Natural killer cell (primary cell): Measurements from ENCODE around the gene SMG6. TPM values are rescaled to one million over a fixed set of nuclear protein-coding genes. Genes with fewer than 3 reads are reported as not detected.

ENCODE experiments used
- ATAC-seq, 3 donors: fragments of 150-1000 bp in 2 of 3; fragments of 200-7000 bp in 1 of 3; cut with Tn5 transposase; 1 replicate in 1 of 3; 2 replicates in 2 of 3; pipeline ENCODE4 v1.10.0; 2021; ENCODE audit warnings: mild to moderate bottlenecking in 2 of 3, moderate library complexity in 2 of 3
- DNase-seq, 2 donors: peaks; one replicate each; pipeline versions ENCODE4 v3.0.0 to v3.0.0-alpha.2; 2013 to 2021; ENCODE audit warnings: mixed read lengths in 1 of 2
- H3K27ac ChIP-seq: one replicate; pipeline ENCODE4 v1.5.1; 2013; ENCODE audit warnings: mild to moderate bottlenecking, low read length
- H3K27me3 ChIP-seq: one replicate; pipeline ENCODE4 v1.6.1; 2013; ENCODE audit warnings: low read length; ENCODE audit not compliant: control insufficient read depth, insufficient read depth
- H3K36me3 ChIP-seq: one replicate; pipeline ENCODE4 v1.6.1; 2013; ENCODE audit warnings: low read length; ENCODE audit not compliant: control insufficient read depth, insufficient read depth
- H3K4me1 ChIP-seq: one replicate; pipeline ENCODE4 v1.6.1; 2013; ENCODE audit warnings: low read length; ENCODE audit not compliant: control insufficient read depth, insufficient read depth
- H3K4me3 ChIP-seq: one replicate; pipeline ENCODE4 v1.5.1; 2013; ENCODE audit warnings: low read length
- H3K9me3 ChIP-seq: one replicate; pipeline ENCODE4 v1.6.1; 2013; ENCODE audit warnings: low read length; ENCODE audit not compliant: control insufficient read depth, insufficient read depth
- H3K27ac Mint-ChIP-seq, 2 donors: one replicate each; pipeline ENCODE4 v1.8.0; 2022; ENCODE audit warnings: mild to moderate bottlenecking in 2 of 2, mixed read lengths in 2 of 2, moderate library complexity in 1 of 2
- H3K27me3 Mint-ChIP-seq, 2 donors: one replicate each; pipeline ENCODE4 v1.8.0; 2022; ENCODE audit warnings: low read depth in 2 of 2, mixed read lengths in 2 of 2
- H3K36me3 Mint-ChIP-seq: one replicate; pipeline ENCODE4 v1.8.0; 2022; ENCODE audit warnings: mixed read lengths
- H3K4me1 Mint-ChIP-seq, 2 donors: one replicate each; pipeline ENCODE4 v1.8.0; 2022; ENCODE audit warnings: mixed read lengths in 2 of 2
- H3K4me3 Mint-ChIP-seq: one replicate; pipeline ENCODE4 v1.8.0; 2022; ENCODE audit warnings: mild to moderate bottlenecking, moderate library complexity, mixed read lengths
- H3K9me3 Mint-ChIP-seq, 2 donors: one replicate each; pipeline ENCODE4 v1.8.0; 2022; ENCODE audit warnings: mixed read lengths in 2 of 2
- WGBS: methylation state at CpG from one replicate; pipeline ENCODE4 v1.1.7; 2013; ENCODE audit warnings: missing lambda C conversion rate; ENCODE audit not compliant: insufficient coverage; 5-methylcytosine and 5-hydroxymethylcytosine counted together
- intact Hi-C: fragments of 100-400 bp; cut with micrococcal nuclease; formaldehyde crosslinking; loops from one replicate; pipeline ENCODE4 v1.14.2; 2022
- total RNA-seq, 4 donors: library from RNA; stranded (reverse); fragments of 120-200 nt in 1 of 4; gene quantifications; one replicate each; pipeline versions ENCODE4 v1.2.3 to v1.2.4, GENCODE V29; 2013 to 2022
- TF ChIP-seq, protein P1 (sequence below): fragments of 200-600 bp; IDR thresholded peaks from one replicate; pipeline ENCODE4 v1.8.0; 2022; ENCODE audit warnings: antibody characterized with exemption

Gene SMG6
- total RNA-seq, 3 donors from 2014 or later (not counting 1 experiment from before 2014, with no cell fraction given), result 41.6 to 49.4 (median 48.2) TPM

GRCh38 chr17:2059547-2060384 is 243.8 kb downstream of the SMG6 start:
- Mint-ChIP-seq H3K27ac (peak overlapping the region; percentile 79 to 80), H3K9me3 (no peaks in the 10 kb centered on the region), H3K4me3 (peak overlapping the region; percentile 82), H3K27me3 (no peaks in the 10 kb centered on the region), H3K36me3 (no peaks in the 10 kb centered on the region), H3K4me1 (peaks cover 14 to 38% of the 10 kb centered on the region in 2 donors)
- Histone ChIP-seq H3K27me3 (no peaks in the 10 kb centered on the region), H3K4me3 (no peak overlapping the region), H3K9me3 (no peaks in the 10 kb centered on the region), H3K36me3 (peaks cover 11% of the 10 kb centered on the region), H3K4me1 (peaks cover 41% of the 10 kb centered on the region), H3K27ac (no peak overlapping the region)
- intact Hi-C loops, result no loop called here
- 75% methylated on average over 21 of the region's 21 CpGs for WGBS
- ATAC-seq (no peak), DNase-seq (no peak)
- TF ChIP-seq, protein P1, sequence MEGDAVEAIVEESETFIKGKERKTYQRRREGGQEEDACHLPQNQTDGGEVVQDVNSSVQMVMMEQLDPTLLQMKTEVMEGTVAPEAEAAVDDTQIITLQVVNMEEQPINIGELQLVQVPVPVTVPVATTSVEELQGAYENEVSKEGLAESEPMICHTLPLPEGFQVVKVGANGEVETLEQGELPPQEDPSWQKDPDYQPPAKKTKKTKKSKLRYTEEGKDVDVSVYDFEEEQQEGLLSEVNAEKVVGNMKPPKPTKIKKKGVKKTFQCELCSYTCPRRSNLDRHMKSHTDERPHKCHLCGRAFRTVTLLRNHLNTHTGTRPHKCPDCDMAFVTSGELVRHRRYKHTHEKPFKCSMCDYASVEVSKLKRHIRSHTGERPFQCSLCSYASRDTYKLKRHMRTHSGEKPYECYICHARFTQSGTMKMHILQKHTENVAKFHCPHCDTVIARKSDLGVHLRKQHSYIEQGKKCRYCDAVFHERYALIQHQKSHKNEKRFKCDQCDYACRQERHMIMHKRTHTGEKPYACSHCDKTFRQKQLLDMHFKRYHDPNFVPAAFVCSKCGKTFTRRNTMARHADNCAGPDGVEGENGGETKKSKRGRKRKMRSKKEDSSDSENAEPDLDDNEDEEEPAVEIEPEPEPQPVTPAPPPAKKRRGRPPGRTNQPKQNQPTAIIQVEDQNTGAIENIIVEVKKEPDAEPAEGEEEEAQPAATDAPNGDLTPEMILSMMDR, result no peak

- Mint-ChIP-seq H3K4me3 (peak overlapping the region; percentile 82), H3K9me3 (no peaks in the 10 kb centered on the region), H3K36me3 (no peaks in the 10 kb centered on the region), H3K27me3 (no peaks in the 10 kb centered on the region), H3K4me1 (peaks cover 12 to 33% of the 10 kb centered on the region in 2 donors), H3K27ac (peak overlapping the region; percentile 79 to 80)
- intact Hi-C loops, result no loop called here
- DNase-seq (peak; percentile 80 to 81), ATAC-seq (peak; percentile 24 to 58 (median 35))
- WGBS, result 7% methylated on average over 67 of the region's 78 CpGs
- Histone ChIP-seq H3K9me3 (no peaks in the 10 kb centered on the region), H3K4me3 (peak overlapping the region; percentile 15), H3K27me3 (no peaks in the 10 kb centered on the region), H3K27ac (no peak overlapping the region), H3K4me1 (peaks cover 41% of the 10 kb centered on the region), H3K36me3 (peaks cover 10% of the 10 kb centered on the region)
- TF ChIP-seq, protein P1, result peak; percentile 86
Observed at GRCh38 chr17:2058586-2059546, 244.7 kb downstream of the SMG6 start.

- H3K9me3 ChIP-seq, result no peaks in the 10 kb centered on the region
- peak in 1 of 2 donors; percentile 57 for DNase-seq
- TF ChIP-seq, protein P1, result no peak
- H3K27ac Mint-ChIP-seq, result peak overlapping the region in 1 of 2 donors; percentile 23
- no peak overlapping the region for H3K4me3 ChIP-seq
- peaks cover 47% of the 10 kb centered on the region for H3K4me1 ChIP-seq
- ATAC-seq, result no peak
- H3K27me3 ChIP-seq, result no peaks in the 10 kb centered on the region
- H3K4me1 Mint-ChIP-seq, result peaks cover 16 to 33% of the 10 kb centered on the region in 2 donors
- no peaks in the 10 kb centered on the region for H3K36me3 Mint-ChIP-seq
- intact Hi-C loops, result no loop called here
- H3K36me3 ChIP-seq, result peaks cover 3% of the 10 kb centered on the region
- 49% methylated on average over 98 of the region's 98 CpGs for WGBS
- H3K27ac ChIP-seq, result no peak overlapping the region
- no peaks in the 10 kb centered on the region for H3K27me3 Mint-ChIP-seq
- peak overlapping the region; percentile 58 for H3K4me3 Mint-ChIP-seq
- H3K9me3 Mint-ChIP-seq, result no peaks in the 10 kb centered on the region
Observed at GRCh38 chr17:2057760-2058585, 245.6 kb downstream of the SMG6 start.
